ENCODE results near the gene CEP250.

GRCh38 chr20:35476288-35476687 is 20.9 kb downstream of the CEP250 start:
- TF ChIP-seq POLR2AphosphoS5 (IDR thresholded peaks at IDR 0.05; ENCODE audit: low read depth, low read length) (no peak), TAF1 (IDR thresholded peaks at IDR 0.05; ENCODE audit: low read depth, low read length) (no peak), POLR2A (IDR thresholded peaks at IDR 0.05; ENCODE audit: low read depth, low read length) (no peak), POU2F2 (IDR thresholded peaks at IDR 0.05; ENCODE audit: low read depth, low read length) (no peak)

Measured in GM12891 (cell line).